ENCODE results near the gene USP10. TPM values are rescaled to one million over a fixed set of nuclear protein-coding genes. Genes with fewer than 3 reads are reported as not detected.

Gene USP10
- polyA plus RNA-seq, 1 donor = 66.5 TPM

DNA sequence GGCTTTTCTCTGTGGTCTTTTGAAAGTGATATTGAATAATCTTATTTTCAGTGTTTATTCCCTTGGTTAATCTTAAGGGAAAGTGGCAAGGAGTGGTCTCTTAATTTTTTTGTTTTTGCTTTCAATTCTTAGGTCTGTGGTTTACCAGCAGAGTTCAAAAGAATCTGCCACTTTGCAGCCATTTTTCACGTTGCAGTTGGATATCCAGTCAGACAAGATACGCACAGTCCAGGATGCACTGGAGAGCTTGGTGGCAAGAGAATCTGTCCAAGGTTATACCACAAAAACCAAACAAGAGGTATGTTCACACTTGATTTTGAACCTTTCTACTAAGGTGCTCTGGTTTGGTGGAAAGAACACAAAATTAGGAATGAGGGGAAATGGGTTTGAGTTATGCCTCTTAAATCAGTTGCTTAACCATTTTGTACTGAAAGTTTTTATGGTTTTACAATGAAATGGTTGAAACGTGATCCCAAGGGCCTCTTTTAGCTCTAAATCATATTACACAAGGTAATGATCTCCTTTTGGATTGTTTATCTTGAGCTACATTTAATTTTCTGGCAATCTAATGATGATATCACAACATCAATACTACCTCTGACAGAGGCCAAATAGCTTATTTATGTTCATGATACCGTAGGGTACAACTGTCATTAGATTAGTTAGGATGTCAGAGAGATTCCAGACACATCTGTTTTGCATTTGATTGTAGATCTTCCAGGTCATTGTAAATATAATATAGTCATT lies 68.4 kb downstream of the USP10 start:
- no peak for DNase-seq
- Histone ChIP-seq H3K27ac (ENCODE audit: low read length) (no peak overlapping the region), H3K36me3 (ENCODE audit: control insufficient read depth, insufficient read depth, low read length) (peaks cover 74% of the 10 kb centered on the region)

DNA sequence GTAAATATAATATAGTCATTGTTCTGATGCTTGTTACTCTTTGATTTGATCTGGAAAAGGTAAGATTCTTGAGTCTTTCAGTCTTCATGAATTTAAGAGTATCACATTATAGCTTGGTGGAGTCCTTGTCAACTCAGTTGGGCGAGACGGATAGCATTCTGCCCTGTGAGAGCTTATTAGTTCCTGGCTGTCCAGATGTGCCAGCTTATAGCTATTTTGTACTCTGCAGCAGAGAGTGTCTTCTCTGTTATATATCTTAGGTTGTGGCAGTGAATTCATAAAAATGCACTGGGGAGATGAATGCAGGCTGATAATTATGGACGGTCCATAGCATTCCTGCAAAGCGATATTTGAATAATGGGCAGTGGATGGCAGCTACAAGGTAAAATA lies 69.0 kb downstream of the USP10 start:
- no peak overlapping the region for H3K27ac ChIP-seq (ENCODE audit: low read length)
- no peaks in the 10 kb centered on the region for H3K9me3 ChIP-seq (ENCODE audit: control insufficient read depth, low read depth, low read length)
- no peak for DNase-seq
- H3K4me3 ChIP-seq (ENCODE audit: low read length) = no peak overlapping the region
- H3K4me1 ChIP-seq (ENCODE audit: control insufficient read depth, insufficient read depth, low read length) = no peaks in the 10 kb centered on the region
- H3K27me3 ChIP-seq (ENCODE audit: control insufficient read depth, insufficient read depth, low read length) = no peaks in the 10 kb centered on the region
- no CpG with 5 or more reads among the region's 4 CpGs for WGBS (ENCODE audit: insufficient coverage, low lambda C conversion rate)
- H3K36me3 ChIP-seq (ENCODE audit: control insufficient read depth, insufficient read depth, low read length) = peaks cover 74% of the 10 kb centered on the region

More for the DNA sequence above, 68.4 kb downstream of the USP10 start:
- no peaks in the 10 kb centered on the region for H3K27me3 ChIP-seq (ENCODE audit: control insufficient read depth, insufficient read depth, low read length)
- H3K4me3 ChIP-seq (ENCODE audit: low read length) = no peak overlapping the region
- 60% methylated on average over 1 of the region's 4 CpGs for WGBS (ENCODE audit: insufficient coverage, low lambda C conversion rate)
- no peaks in the 10 kb centered on the region for H3K4me1 ChIP-seq (ENCODE audit: control insufficient read depth, insufficient read depth, low read length)
- no peaks in the 10 kb centered on the region for H3K9me3 ChIP-seq (ENCODE audit: control insufficient read depth, low read depth, low read length)

DNA sequence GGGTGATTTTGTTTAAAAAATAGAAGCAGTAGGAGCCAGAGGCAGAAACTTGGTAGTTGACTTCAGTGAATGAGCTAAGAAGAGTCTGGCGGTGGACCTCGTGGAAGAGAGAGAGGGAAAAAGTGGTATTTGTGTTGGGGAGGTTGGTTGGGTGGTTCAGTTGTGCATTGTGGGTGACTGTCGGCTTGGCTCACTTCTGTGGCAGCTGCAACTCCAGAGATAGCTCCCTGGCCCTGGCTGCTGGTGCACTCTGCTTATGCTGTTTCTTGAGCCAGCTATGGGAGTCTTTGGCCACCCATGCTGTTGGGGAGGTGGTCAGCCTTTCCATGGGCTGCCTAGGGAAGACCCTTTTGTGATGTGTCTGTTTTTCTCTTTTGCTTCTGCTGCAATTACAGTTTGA lies 69.6 kb downstream of the USP10 start:
- Histone ChIP-seq H3K27ac (ENCODE audit: low read length) (no peak overlapping the region), H3K4me3 (ENCODE audit: low read length) (no peak overlapping the region), H3K36me3 (ENCODE audit: control insufficient read depth, insufficient read depth, low read length) (peaks cover 72% of the 10 kb centered on the region), H3K27me3 (ENCODE audit: control insufficient read depth, insufficient read depth, low read length) (no peaks in the 10 kb centered on the region), H3K9me3 (ENCODE audit: control insufficient read depth, low read depth, low read length) (no peaks in the 10 kb centered on the region), H3K4me1 (ENCODE audit: control insufficient read depth, insufficient read depth, low read length) (no peaks in the 10 kb centered on the region)
- WGBS (ENCODE audit: insufficient coverage, low lambda C conversion rate) = no CpG with 5 or more reads among the region's 3 CpGs
- DNase-seq = no peak

DNA sequence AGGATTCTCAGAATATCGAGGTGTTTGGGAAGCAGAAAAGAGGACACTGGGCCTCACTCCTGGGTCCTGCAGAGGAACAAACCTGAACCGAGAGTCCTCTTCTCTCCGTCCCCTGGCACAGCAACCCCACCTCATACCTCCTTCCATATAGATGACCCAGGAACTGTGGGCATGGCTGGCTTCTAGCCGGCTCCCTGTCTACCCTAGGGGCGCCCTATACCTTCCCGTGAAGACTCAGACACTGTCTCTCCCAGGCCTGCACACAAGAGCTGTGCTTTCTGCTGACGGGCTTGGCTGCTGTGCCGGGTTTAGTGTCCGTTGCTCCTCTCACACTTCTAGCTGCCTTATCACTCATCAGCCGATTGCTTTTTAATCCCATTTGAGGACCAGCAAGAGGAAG lies 73.5 kb downstream of the USP10 start:
- DNase-seq = no peak
- peaks cover 82% of the 10 kb centered on the region for H3K36me3 ChIP-seq (ENCODE audit: control insufficient read depth, insufficient read depth, low read length)

DNA sequence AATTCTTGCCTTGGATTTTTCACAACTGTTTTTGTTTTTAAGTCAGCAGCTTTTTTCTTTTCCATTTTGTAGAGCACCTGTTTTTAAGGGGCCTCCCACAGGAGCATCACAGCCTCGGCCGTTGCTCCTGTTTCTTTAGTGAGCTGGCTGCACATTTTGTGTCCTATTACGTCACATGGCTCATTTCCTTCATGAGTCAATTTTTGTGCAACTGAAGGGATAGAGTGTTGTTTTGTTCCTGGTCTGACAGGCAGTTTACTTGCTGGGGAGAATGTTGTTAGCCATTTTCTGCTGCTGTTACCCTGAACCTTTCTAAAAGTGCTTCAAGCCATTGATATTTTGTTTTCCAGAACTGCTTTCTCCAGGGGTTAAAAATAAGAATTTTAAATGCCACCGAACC lies 75.0 kb downstream of the USP10 start:
- H3K36me3 ChIP-seq (ENCODE audit: control insufficient read depth, insufficient read depth, low read length) = peaks cover 78% of the 10 kb centered on the region
- no peak for DNase-seq
- H3K9me3 ChIP-seq (ENCODE audit: control insufficient read depth, low read depth, low read length) = no peaks in the 10 kb centered on the region
- H3K4me3 ChIP-seq (ENCODE audit: low read length) = no peak overlapping the region
- 75% methylated on average over 2 of the region's 4 CpGs for WGBS (ENCODE audit: insufficient coverage, low lambda C conversion rate)
- no peaks in the 10 kb centered on the region for H3K4me1 ChIP-seq (ENCODE audit: control insufficient read depth, insufficient read depth, low read length)
- H3K27ac ChIP-seq (ENCODE audit: low read length) = no peak overlapping the region
- H3K27me3 ChIP-seq (ENCODE audit: control insufficient read depth, insufficient read depth, low read length) = no peaks in the 10 kb centered on the region

More for the DNA sequence above, 73.5 kb downstream of the USP10 start:
- Histone ChIP-seq H3K27me3 (ENCODE audit: control insufficient read depth, insufficient read depth, low read length) (no peaks in the 10 kb centered on the region), H3K4me3 (ENCODE audit: low read length) (no peak overlapping the region), H3K9me3 (ENCODE audit: control insufficient read depth, low read depth, low read length) (no peaks in the 10 kb centered on the region), H3K27ac (ENCODE audit: low read length) (no peak overlapping the region), H3K4me1 (ENCODE audit: control insufficient read depth, insufficient read depth, low read length) (no peaks in the 10 kb centered on the region)
- WGBS (ENCODE audit: insufficient coverage, low lambda C conversion rate) = no CpG with 5 or more reads among the region's 10 CpGs

DNA sequence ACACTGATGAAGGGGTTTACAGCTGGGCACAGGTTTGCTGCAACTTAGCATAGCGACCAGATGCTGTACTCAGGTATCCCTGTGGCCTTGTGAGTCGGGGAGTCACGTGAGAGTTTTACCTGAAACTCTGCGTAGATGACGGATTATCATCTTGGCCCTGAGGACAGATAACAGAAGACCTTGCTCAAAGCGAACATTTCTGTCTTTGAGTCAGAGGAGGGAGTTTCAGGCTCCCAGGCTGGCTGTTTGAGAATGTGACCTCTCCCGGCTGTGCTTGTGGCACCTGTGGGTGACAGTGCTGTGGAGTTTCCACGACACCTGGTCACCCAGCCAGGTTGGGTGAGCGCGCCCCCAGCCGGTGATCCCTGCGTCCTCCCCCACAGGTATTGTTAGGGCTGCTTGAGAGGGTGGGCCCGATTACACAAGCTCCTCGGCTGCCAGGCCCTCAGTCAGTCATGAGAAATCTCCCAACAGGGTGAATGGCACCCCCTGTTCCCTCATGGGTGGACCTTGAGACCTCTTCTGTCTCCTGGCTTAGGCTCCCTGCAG lies 75.5 kb downstream of the USP10 start:
- H3K36me3 ChIP-seq (ENCODE audit: control insufficient read depth, insufficient read depth, low read length) = peaks cover 80% of the 10 kb centered on the region
- H3K27ac ChIP-seq (ENCODE audit: low read length) = no peak overlapping the region
- H3K4me1 ChIP-seq (ENCODE audit: control insufficient read depth, insufficient read depth, low read length) = no peaks in the 10 kb centered on the region
- no peaks in the 10 kb centered on the region for H3K9me3 ChIP-seq (ENCODE audit: control insufficient read depth, low read depth, low read length)
- WGBS (ENCODE audit: insufficient coverage, low lambda C conversion rate) = no CpG with 5 or more reads among the region's 14 CpGs
- no peak for DNase-seq
- H3K4me3 ChIP-seq (ENCODE audit: low read length) = no peak overlapping the region
- no peaks in the 10 kb centered on the region for H3K27me3 ChIP-seq (ENCODE audit: control insufficient read depth, insufficient read depth, low read length)

DNA sequence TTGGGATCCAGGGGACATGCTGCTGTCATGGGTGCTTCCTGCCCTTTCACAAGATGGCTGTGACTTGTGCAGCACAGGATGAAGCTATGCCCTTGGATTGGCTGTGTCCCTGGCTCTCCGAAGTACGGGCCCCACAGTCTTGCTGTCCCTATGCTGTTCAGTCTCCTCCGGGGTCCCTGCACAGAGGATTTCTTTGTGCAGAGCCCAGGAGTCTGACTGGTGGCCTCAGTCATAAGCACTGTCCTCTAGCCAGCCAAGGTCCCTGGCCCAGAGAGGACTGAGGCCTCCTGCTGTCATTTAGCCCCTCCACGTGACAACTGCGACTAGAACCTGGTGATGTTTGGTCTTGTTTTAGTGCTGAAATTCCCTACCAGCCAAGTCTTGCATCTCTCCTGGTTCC lies 77.6 kb downstream of the USP10 start:
- peaks cover 73% of the 10 kb centered on the region for H3K36me3 ChIP-seq (ENCODE audit: control insufficient read depth, insufficient read depth, low read length)
- H3K27me3 ChIP-seq (ENCODE audit: control insufficient read depth, insufficient read depth, low read length) = no peaks in the 10 kb centered on the region
- no peak for DNase-seq
- WGBS (ENCODE audit: insufficient coverage, low lambda C conversion rate) = no CpG with 5 or more reads among the region's 5 CpGs
- no peaks in the 10 kb centered on the region for H3K9me3 ChIP-seq (ENCODE audit: control insufficient read depth, low read depth, low read length)
- H3K4me1 ChIP-seq (ENCODE audit: control insufficient read depth, insufficient read depth, low read length) = no peaks in the 10 kb centered on the region
- H3K4me3 ChIP-seq (ENCODE audit: low read length) = no peak overlapping the region
- H3K27ac ChIP-seq (ENCODE audit: low read length) = no peak overlapping the region

DNA sequence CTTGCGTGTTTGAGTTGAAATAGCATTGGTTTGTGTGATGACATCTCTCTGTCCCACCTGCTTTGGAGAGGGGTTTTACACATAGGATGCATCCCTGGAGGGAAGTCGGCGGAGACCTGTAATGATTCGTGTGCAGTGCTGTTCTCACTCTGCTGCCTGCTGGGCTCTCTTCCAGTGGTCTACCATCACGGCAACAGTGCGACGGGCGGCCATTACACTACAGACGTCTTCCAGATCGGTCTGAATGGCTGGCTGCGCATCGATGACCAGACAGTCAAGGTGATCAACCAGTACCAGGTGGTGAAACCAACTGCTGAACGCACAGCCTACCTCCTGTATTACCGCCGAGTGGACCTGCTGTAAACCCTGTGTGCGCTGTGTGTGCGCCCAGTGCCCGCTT lies 78.9 kb downstream of the USP10 start:
- DNase-seq = no peak
- WGBS (ENCODE audit: insufficient coverage, low lambda C conversion rate) = 100% methylated on average over 5 of the region's 18 CpGs
- peaks cover 60% of the 10 kb centered on the region for H3K36me3 ChIP-seq (ENCODE audit: control insufficient read depth, insufficient read depth, low read length)

DNA sequence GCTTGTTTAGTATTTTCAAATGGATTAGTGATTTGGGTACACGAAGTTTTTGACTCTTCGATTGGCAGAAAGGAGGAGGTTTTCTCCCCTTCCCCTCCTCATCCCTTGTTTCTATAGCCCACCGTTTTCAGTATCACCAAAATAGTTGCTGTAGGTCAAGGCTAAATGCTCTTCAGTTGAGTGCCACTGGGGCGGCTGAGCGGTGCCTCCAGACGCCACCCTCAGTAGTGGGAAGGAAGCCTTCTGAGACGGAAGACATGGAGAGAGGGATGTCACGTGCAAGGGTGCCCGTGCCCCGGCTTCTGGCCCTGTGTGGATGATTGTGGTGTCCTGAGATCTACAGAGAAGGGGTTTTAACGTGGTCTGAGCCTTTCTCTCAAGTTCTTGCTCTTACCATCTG lies 80.3 kb downstream of the USP10 start:
- Histone ChIP-seq H3K4me3 (ENCODE audit: low read length) (no peak overlapping the region), H3K36me3 (ENCODE audit: control insufficient read depth, insufficient read depth, low read length) (peaks cover 50% of the 10 kb centered on the region), H3K27ac (ENCODE audit: low read length) (no peak overlapping the region), H3K4me1 (ENCODE audit: control insufficient read depth, insufficient read depth, low read length) (no peaks in the 10 kb centered on the region), H3K27me3 (ENCODE audit: control insufficient read depth, insufficient read depth, low read length) (no peaks in the 10 kb centered on the region), H3K9me3 (ENCODE audit: control insufficient read depth, low read depth, low read length) (no peaks in the 10 kb centered on the region)
- 80% methylated on average over 1 of the region's 11 CpGs for WGBS (ENCODE audit: insufficient coverage, low lambda C conversion rate)
- DNase-seq = no peak

More for the DNA sequence above, 78.9 kb downstream of the USP10 start:
- Histone ChIP-seq H3K27me3 (ENCODE audit: control insufficient read depth, insufficient read depth, low read length) (no peaks in the 10 kb centered on the region), H3K9me3 (ENCODE audit: control insufficient read depth, low read depth, low read length) (no peaks in the 10 kb centered on the region), H3K4me3 (ENCODE audit: low read length) (no peak overlapping the region), H3K4me1 (ENCODE audit: control insufficient read depth, insufficient read depth, low read length) (no peaks in the 10 kb centered on the region), H3K27ac (ENCODE audit: low read length) (no peak overlapping the region)

DNA sequence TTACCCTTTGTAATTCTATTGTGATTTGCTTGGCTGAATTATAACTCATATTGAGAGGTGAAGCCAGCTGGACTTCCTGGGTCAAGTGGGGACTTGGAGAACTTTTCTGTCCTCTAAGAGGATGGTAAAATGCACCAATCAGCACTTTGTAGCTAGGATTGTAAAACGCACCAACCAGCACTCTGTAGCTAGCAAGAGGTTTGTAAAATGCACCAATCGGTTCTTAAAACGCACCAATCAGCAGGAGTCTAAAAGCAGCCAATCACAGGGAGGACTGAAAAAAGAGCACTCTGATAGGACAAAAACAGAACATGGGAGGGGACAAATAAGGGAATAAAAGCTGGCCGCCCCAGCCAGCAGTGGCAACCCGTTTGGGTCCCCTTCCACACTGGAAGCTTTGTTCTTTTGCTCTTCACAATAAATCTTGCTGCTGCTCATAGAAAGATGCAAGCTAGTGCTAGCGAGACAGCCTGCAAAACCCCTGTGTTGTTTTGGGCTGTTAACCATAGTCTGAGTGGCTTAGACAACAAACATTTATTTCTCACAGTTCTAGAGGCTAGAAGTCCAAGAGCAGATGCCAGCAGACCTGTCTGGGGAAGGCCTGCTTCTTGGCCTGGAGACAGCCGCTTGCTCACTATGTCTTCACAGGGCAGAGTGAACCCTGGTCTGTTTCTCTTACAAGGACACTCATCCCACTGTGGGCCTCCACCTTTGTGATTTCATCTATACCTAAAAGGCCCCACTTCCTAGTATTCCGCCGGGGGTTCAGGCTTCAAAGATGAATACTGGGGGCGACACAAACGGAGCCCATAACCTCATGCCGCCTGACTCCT lies 81.0 kb downstream of the USP10 start:
- Histone ChIP-seq H3K9me3 (ENCODE audit: control insufficient read depth, low read depth, low read length) (no peaks in the 10 kb centered on the region), H3K4me3 (ENCODE audit: low read length) (no peak overlapping the region), H3K27ac (ENCODE audit: low read length) (no peak overlapping the region), H3K4me1 (ENCODE audit: control insufficient read depth, insufficient read depth, low read length) (peaks cover 1% of the 10 kb centered on the region), H3K36me3 (ENCODE audit: control insufficient read depth, insufficient read depth, low read length) (peaks cover 43% of the 10 kb centered on the region), H3K27me3 (ENCODE audit: control insufficient read depth, insufficient read depth, low read length) (no peaks in the 10 kb centered on the region)
- DNase-seq = no peak
- 60% methylated on average over 1 of the region's 12 CpGs for WGBS (ENCODE audit: insufficient coverage, low lambda C conversion rate)
